HFF-Myc (cell line): ENCODE results near the gene BUB1.
"Not testable (repeated sequence)": the region's sequence is repeated elsewhere in the genome, so short reads cannot be mapped to it uniquely, and the experiment has no call there.

Experiments used
- DNase-seq: peaks from one replicate; pipeline ENCODE4 v3.0.0-alpha.2; 2011; ENCODE audit warnings: low read depth; ENCODE audit errors: extremely low read depth
- H3K4me3 ChIP-seq: replicated peaks from 2 replicates; pipeline ENCODE4 v1.5.1; 2011; ENCODE audit warnings: low read depth, mild to moderate bottlenecking, control low read depth, low read length
- TF ChIP-seq, protein P1 (sequence below): IDR thresholded peaks from 2 replicates; pipeline ENCODE4 v1.5.1; 2012; ENCODE audit warnings: mild to moderate bottlenecking, low read depth, low read length, control low read depth; ENCODE audit errors: missing control alignments

BUB1 gene

DNA sequence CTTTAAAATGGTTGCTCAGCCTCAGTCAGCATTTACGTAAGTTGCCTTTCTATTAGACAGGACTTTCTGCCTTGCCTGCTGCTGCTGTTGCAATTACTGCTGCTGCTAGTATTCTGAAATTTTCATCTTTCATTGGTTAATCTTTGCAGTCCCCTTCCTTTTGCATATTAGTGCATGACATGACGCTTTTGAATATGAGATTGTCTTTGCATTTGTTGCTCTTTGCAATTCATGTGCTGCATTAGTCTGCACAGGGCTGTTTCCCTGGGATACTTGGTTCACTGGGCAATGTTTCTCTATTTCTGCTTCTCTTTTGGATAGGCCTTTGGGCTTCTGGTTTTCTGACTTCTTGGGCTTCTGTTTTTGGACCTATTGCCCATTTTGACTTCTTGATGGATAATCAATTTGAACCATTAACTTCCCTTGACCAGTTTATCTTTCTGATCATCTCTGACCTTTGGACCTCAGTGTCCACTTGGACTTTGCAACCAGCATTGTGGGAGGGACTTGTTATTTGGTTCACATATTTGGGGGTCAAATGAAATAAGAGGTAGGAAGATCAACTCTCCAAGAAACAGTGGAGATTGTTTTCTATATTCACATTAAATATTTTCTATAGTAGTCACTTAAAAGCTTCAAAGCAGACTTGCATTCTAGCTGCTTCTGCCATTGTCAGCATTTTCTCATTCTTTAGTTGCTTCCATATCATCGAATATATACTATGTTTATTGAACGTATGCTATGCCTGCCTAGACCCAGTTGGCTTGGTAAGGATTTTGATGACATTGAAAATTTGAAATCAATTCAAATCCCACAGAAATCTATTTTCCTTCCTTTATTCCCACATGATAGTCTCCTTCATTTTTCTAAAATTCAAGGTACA is 12.5 kb upstream of the BUB1 start:
- TF ChIP-seq, protein P1, sequence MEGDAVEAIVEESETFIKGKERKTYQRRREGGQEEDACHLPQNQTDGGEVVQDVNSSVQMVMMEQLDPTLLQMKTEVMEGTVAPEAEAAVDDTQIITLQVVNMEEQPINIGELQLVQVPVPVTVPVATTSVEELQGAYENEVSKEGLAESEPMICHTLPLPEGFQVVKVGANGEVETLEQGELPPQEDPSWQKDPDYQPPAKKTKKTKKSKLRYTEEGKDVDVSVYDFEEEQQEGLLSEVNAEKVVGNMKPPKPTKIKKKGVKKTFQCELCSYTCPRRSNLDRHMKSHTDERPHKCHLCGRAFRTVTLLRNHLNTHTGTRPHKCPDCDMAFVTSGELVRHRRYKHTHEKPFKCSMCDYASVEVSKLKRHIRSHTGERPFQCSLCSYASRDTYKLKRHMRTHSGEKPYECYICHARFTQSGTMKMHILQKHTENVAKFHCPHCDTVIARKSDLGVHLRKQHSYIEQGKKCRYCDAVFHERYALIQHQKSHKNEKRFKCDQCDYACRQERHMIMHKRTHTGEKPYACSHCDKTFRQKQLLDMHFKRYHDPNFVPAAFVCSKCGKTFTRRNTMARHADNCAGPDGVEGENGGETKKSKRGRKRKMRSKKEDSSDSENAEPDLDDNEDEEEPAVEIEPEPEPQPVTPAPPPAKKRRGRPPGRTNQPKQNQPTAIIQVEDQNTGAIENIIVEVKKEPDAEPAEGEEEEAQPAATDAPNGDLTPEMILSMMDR: no peak
- H3K4me3 ChIP-seq: no peak overlapping the region
- DNase-seq: no peak

DNA sequence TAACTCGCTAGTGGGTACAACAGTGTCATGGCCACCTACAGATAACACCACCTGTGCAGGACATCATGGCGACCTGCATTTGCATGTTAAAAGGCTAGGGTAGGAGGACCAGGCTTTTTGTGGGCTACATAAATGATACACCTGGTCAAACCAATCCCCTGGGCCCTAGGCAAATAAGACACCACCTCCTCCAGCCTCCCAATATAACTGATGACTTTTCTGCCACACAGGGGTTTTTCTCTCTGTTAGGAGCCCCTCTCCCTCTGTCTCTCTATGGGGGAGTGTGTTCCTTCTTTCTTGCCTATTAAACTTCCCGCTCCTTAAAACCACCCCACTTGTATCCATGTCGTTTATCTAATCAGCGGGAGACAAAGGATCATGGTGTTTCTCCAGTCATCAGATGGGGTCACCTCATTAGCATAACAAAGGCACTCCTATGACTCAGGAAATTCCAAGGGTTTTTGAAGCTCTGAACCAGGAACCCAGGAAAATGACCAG is 10.8 kb upstream of the BUB1 start:
- DNase-seq: no peak
- TF ChIP-seq, protein P1: no peak
- no peak overlapping the region for H3K4me3 ChIP-seq

DNA sequence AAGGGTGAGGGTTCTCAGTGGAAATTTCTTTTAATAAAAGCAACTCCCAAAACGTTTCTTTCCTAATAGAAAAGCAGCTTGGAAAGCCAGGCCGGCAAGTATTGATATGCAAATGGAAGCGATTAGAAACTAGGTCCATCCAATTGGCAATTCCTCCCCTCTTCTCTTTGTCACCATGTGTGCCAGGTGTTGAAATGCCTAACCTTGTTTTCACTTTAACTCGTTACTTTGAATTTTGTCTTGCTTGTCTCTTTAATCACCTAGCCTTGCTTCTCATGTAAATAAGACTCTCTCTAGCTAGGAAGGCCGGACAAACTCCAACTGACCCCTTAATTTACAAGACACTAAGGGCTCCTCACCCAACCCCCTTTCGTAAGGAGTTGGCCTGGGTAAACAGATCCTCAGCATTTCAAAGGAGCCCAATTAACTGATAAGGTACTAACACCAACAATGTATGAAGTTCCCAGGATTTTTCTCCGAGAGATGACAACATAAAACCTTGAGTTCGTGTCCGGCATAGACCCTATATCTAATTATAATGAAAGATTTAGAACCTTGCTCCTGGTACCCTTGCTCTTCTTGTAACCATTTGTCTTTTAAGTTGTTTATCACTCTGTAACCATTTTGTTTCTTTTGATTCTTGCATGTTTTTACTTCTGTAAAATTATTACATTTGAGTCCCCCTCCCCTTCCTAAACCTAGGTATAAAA is 10.1 kb upstream of the BUB1 start:
- DNase-seq, H3K4me3 ChIP-seq: not testable (repeated sequence)

DNA sequence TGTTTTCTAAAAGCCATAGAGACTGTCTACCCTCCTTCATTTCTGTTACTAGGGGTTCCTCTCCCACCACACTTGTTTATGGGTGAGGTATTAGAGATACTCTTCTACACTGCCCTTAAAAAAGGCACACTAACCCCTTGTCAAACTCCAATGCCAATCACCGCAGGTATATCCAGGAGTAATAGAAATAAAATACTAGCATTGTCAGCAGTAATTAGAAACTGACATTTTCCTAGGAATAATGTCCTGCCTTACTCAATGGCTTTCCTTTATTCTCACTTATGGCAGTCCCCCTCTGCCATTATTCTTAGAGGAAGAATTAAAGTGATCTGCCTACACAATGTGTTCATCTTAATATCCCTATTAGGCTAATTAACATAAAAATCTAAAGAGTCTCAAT is 5.0 kb upstream of the BUB1 start:
- no peak for DNase-seq
- no peak overlapping the region for H3K4me3 ChIP-seq
- TF ChIP-seq, protein P1: no peak

DNA sequence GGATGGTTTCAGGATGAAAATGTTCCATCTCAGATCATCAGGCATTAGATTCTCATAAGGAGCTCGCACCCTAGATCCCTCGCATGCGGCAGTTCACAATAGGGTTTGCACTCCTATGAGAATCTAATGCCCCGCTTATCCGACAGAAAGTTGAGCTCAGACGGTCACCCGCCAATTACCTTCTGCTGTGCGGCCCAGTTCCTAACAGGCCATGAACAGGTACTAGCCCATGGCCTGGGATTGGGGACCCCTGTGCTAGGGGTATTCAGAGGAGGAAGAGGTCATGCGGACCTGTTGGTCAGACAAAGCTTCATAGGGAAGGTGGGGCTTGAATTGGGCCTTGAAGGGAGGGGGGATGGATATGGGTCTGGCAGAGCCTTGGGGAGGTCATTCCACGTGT is 4.4 kb upstream of the BUB1 start:
- TF ChIP-seq, protein P1: no peak
- H3K4me3 ChIP-seq: no peak overlapping the region
- no peak for DNase-seq

DNA sequence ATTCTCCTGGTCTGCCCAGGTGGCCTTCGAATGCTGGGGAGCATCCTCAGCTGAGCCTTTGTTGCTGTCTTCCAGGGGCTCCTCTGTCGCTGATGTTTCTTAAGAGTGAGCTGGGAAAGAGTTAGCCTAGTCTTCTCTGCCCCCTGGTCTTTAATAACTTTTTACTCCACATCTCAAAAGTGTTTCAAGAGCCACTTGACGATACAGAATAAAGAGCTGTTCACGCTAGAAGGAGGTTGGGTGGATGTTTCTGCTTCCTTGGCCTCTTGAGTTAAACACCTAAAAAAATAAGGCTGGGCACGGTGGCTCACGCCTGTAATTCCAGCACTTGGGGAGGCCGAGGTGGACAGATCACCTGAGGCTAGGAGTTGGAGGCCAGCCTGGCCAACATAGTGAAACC is 2.8 kb upstream of the BUB1 start:
- H3K4me3 ChIP-seq: no peak overlapping the region

DNA sequence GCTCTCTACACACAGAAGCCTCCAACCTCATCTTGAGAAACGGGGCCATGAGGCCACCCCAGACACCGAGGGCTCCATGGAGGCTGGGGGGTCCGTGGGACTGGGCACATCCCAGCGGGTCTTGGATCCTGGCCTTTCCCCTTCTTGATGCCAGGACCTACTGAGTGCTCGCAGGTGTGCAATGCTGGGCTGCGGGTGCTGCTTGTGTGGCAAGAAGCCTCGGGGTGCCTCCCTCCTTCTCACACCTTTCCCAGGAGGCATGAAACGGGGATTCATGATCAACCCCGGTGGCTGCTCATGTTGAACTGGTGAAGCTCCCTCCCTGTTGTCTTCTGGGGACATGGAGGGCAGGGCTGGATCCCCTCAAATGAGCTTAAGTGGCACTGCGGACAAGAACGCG is 2.0 kb upstream of the BUB1 start:
- TF ChIP-seq, protein P1: no peak
- no peak for DNase-seq
- no peak overlapping the region for H3K4me3 ChIP-seq

More for the DNA sequence above, 2.8 kb upstream of the BUB1 start:
- TF ChIP-seq, protein P1: no peak
- no peak for DNase-seq
